H1 (cell line): ENCODE data around the gene CENPA. TPM values are rescaled to one million over a fixed set of nuclear protein-coding genes. Genes with fewer than 3 reads are reported as not detected.

Experiments
- USF2 ChIP-seq: IDR thresholded peaks from 2 replicates; pipeline ENCODE4 v1.6.1; 2011; ENCODE audit warnings: low read length, improper control_type of control experiment
- polyA plus RNA-seq, 7 experiments: library from polyadenylated mRNA; depleted of rRNA in 3 of 7; stranded (reverse) in 5 of 7; unstranded in 2 of 7; fragments of >200 nt in 5 of 7; fragments of 200-250 nt in 2 of 7; gene quantifications; 1 replicate in 5 of 7; 2 replicates in 1 of 7; 4 replicates in 1 of 7; pipeline versions ENCODE4 v1.2.1 to v1.2.3, GENCODE V29; 2011 to 2013; ENCODE audit warnings: missing spikeins in 2 of 7, mixed read lengths in 2 of 7
- total RNA-seq: library from RNA; stranded (reverse); fragmentation: NEBNext Ultra II Directional; extraction: Animal tissue kit (Norgen Biotek cat#: 25700); gene quantifications from 2 replicates; pipeline ENCODE4 v1.2.1, GENCODE V29; 2021

Gene CENPA
- total and polyA plus RNA-seq, 2 of the 8 experiments (the other 6 are each of a cell fraction or from before 2014, with no cell fraction given): 19.4 to 30.9 TPM

- TF ChIP-seq USF2: no peak
Observed at GRCh38 chr2:26754539-26754938, 31.3 kb upstream of the CENPA start (continued).
